NCI-H226 (cell line): ENCODE data around the gene PPM1M.
"Not testable (repeated sequence)": the region's sequence is repeated elsewhere in the genome, so short reads cannot be mapped to it uniquely, and the experiment has no call there.

Experiments
- DNase-seq: peaks from one replicate; pipeline ENCODE4 v3.0.0-alpha.2; 2015

Gene PPM1M

GRCh38 chr3:52248165-52248541 lies 2.6 kb downstream of the PPM1M start:
- no peak for DNase-seq

- no peak for DNase-seq
Measured at GRCh38 chr3:52248816-52249547, 3.4 kb downstream of the PPM1M start.

GRCh38 chr3:52249683-52250082 lies 4.1 kb downstream of the PPM1M start:
- no peak for DNase-seq

GRCh38 chr3:52250122-52250521 lies 4.6 kb downstream of the PPM1M start:
- DNase-seq: no peak

GRCh38 chr3:52253314-52254304 lies 8.1 kb downstream of the PPM1M start:
- DNase-seq: peak; percentile 58

GRCh38 chr3:52254608-52255007 lies 9.0 kb downstream of the PPM1M start:
- DNase-seq: no peak

- DNase-seq: no peak
Measured at GRCh38 chr3:52256159-52256558, 10.6 kb downstream of the PPM1M start.

- DNase-seq: no peak
Measured at GRCh38 chr3:52256622-52257021, 11.1 kb downstream of the PPM1M start.

- DNase-seq: no peak
Measured at GRCh38 chr3:52257911-52258310, 12.4 kb downstream of the PPM1M start.

GRCh38 chr3:52259035-52259434 lies 13.5 kb downstream of the PPM1M start:
- no peak for DNase-seq

- no peak for DNase-seq
Measured at GRCh38 chr3:52259448-52259847, 13.9 kb downstream of the PPM1M start.

GRCh38 chr3:52262447-52262846 lies 16.9 kb downstream of the PPM1M start:
- DNase-seq: no peak

GRCh38 chr3:52265387-52265786 lies 19.8 kb downstream of the PPM1M start:
- DNase-seq: no peak

- DNase-seq: no peak
Measured at GRCh38 chr3:52268036-52268435, 22.5 kb downstream of the PPM1M start.

- DNase-seq: no peak
Measured at GRCh38 chr3:52269776-52270175, 24.2 kb downstream of the PPM1M start.

- no peak for DNase-seq
Measured at GRCh38 chr3:52270252-52270754, 24.7 kb downstream of the PPM1M start.

- not testable (repeated sequence) for DNase-seq
Measured at GRCh38 chr3:52272172-52272571, 26.6 kb downstream of the PPM1M start.

- no peak for DNase-seq
Measured at GRCh38 chr3:52272831-52273230, 27.3 kb downstream of the PPM1M start.

- DNase-seq: not testable (repeated sequence)
Measured at GRCh38 chr3:52274781-52275180, 29.2 kb downstream of the PPM1M start.

GRCh38 chr3:52277071-52277964 lies 31.8 kb downstream of the PPM1M start:
- DNase-seq: peak; percentile 40

GRCh38 chr3:52277972-52278509 lies 32.5 kb downstream of the PPM1M start:
- peak; percentile 44 for DNase-seq

- peak; percentile 87 for DNase-seq
Measured at GRCh38 chr3:52278510-52279069, 33.0 kb downstream of the PPM1M start, which contains the start of gene WDR82. Gene WDR82 (minus strand): TSS chr3:52278649. CDS start chr3:52278361, 288 bp downstream.
